ENCODE measurements around the gene MAJIN. TPM values are rescaled to one million over a fixed set of nuclear protein-coding genes. Genes with fewer than 3 reads are reported as not detected.

The MAJIN gene
- total RNA-seq, 4 donors from 2014 or later: not detected

DNA sequence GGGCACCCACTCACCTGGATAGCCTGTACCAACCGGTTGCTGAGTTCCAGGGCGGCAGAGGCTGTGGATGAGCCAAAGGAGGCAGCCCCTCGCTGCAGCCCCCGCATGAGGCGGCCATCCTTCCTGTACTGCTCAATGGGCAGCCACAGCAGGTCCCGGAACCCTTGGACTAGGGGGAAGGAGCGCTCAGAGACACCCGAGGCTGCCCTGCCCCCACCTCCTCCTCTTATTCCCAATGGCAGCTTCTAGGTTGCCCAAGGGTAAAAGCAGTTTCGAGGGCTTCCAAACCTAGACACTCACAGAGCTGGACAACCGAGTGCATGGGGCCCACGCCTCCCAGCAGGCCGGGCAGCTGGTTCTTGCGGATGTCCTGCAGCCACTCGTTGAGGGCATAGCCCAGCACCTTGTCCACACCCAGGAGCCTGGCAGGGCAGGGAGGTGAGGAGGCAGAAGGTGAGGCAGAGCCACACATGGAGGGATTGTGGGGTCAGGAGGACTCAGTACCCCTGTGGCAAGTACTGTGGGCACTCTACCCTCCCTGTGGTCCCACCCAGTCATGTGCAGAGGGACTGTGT is 75.4 kb downstream of the MAJIN start:
- H3K4me3 ChIP-seq: no peak overlapping the region
- DNase-seq (ENCODE audit: extremely low spot score): no peak
- intact Hi-C loops (cut with DNase I): loop anchor here (10.0 kb wide), 1 partner anchor 112 kb away; no protein-coding TSS in a partner anchor
- TF ChIP-seq CTCF (IDR thresholded peaks at IDR 0.05) (no peak), POLR2AphosphoS5 (IDR thresholded peaks at IDR 0.05) (no peak), POLR2A (IDR thresholded peaks at IDR 0.05; ENCODE audit: low read depth) (no peak), EP300 (IDR thresholded peaks at IDR 0.05) (no peak)
- no peak overlapping the region for H3K27ac ChIP-seq (replicated peaks in 1 of 4)
- peaks cover 11 to 25% (median 17%) of the 10 kb centered on the region in 4 donors for H3K4me1 ChIP-seq
- H3K9me3 ChIP-seq: no peaks in the 10 kb centered on the region
- no peaks in the 10 kb centered on the region for H3K27me3 ChIP-seq
- 86% methylated on average over 5 of the region's 14 CpGs for WGBS
- H3K36me3 ChIP-seq: peaks cover 25 to 72% (median 67%) of the 10 kb centered on the region in 4 donors

- DNase-seq (ENCODE audit: extremely low spot score): no peak
- Histone ChIP-seq H3K9me3 (no peaks in the 10 kb centered on the region), H3K36me3 (peaks cover 16 to 56% (median 51%) of the 10 kb centered on the region in 4 donors), H3K4me1 (peaks cover 11 to 25% (median 17%) of the 10 kb centered on the region in 4 donors), H3K27ac (replicated peaks in 1 of 4) (no peak overlapping the region), H3K27me3 (no peaks in the 10 kb centered on the region), H3K4me3 (no peak overlapping the region)
- intact Hi-C loops (cut with DNase I): loop anchor here (1.0 to 10.0 kb wide), 2 partner anchors 48 to 110 kb away; no protein-coding TSS in a partner anchor
- 76% methylated on average over 10 of the region's 39 CpGs for WGBS
- TF ChIP-seq EP300 (IDR thresholded peaks at IDR 0.05) (no peak), POLR2AphosphoS5 (IDR thresholded peaks at IDR 0.05) (no peak), CTCF (IDR thresholded peaks at IDR 0.05) (no peak), POLR2A (IDR thresholded peaks at IDR 0.05; ENCODE audit: low read depth) (no peak)
These were observed 77.0 kb downstream of the MAJIN start for GRCh38 chr11:64894812-64895452.

DNA sequence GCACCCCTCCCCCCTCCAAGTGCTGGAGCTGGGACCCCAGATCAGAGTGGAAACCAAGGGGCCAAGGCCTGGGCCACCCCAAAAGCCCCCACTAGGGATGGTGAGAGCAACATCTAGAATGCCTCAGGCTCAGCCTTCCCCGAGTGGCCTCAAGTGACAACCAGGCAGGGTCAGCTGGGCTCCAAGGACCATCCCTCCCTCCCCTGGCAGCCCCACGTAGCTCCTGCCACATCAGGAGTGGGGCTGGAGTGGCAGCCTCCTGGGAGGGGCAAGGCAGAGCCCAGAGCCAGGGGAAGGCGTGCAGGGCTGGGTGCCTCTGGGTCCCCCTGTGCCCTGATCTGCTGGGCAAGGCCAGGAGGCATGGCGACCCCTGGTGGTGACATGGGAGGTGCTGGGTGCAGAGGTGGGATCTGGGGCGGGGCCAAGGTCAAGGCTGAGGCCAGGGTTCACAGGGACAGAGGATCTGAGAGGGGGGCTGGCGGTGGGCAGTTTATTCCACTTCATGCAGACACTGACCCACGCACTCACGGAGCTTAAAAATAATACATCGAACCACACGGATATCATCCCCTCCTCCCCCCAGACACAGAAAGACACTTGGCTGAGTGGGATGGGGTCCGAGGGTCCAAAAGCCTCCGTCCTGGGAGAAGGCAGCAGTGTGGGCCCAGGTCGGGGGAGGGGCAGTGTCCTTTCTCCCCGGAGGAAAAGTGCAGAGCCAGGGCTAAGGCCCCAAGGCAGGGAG is 77.7 kb downstream of the MAJIN start:
- intact Hi-C loops (cut with DNase I): loop anchor here (1.0 to 10.0 kb wide), 2 partner anchors 47 to 109 kb away; no protein-coding TSS in a partner anchor
- H3K4me1 ChIP-seq: peaks cover 11 to 25% (median 17%) of the 10 kb centered on the region in 4 donors
- no peaks in the 10 kb centered on the region for H3K27me3 ChIP-seq
- peaks cover 16 to 49% (median 44%) of the 10 kb centered on the region in 4 donors for H3K36me3 ChIP-seq
- WGBS: 37% methylated on average over 7 of the region's 14 CpGs
- no peak for DNase-seq (ENCODE audit: extremely low spot score)
- no peak overlapping the region for H3K4me3 ChIP-seq
- TF ChIP-seq POLR2AphosphoS5 (IDR thresholded peaks at IDR 0.05) (peak; percentile 36 to 53), CTCF (IDR thresholded peaks at IDR 0.05) (peak; percentile 87 to 93 (median 90)), EP300 (IDR thresholded peaks at IDR 0.05) (no peak)
- H3K9me3 ChIP-seq: no peaks in the 10 kb centered on the region
- peak overlapping the region in 1 of 4 donors; percentile 2 for H3K27ac ChIP-seq (replicated peaks in 1 of 4)

DNA sequence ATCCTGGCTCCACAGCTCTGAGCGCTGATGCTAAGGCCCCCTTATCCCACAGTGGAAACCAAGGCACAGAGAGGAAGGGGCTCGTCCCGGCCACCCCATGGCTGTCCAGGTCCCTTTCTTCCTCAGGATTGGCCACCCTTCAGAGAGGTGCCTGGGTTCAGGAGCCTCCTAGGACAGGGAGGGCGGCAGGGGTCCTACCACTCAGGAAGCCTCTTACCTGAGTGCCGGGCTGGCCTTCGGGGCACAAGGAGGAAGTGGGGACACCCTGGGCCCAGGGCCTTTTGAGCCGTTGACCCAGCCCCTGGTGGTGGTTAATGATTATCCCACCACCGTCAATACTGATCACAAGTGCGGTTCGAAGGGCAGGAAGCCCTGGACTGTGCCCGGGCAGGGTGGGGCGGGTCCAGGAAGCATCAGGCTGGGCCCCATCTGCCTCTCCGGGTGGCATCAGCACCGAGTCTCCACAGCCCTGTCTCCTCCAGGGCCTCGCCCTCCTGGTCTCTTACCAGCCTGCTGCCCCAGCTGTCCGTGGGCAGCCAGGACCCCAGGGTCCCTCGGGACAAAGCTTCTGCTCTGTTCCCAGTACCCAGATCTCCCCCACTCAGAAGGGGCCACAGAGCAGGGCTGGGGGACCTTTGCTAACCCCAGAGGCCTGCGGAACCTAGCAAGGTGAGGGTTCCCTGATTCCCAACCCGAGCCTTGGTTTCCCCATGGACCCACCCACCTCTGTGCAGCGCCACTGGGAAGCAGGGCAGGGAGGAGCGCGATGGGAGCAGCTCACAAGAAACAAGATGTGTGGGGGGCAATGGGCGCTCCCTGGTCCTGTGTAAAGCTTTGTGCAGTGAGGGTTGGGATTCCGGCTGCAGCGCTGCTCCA is 78.5 kb downstream of the MAJIN start:
- TF ChIP-seq POLR2A (IDR thresholded peaks at IDR 0.05; ENCODE audit: low read depth) (no peak), POLR2AphosphoS5 (IDR thresholded peaks at IDR 0.05) (no peak), CTCF (IDR thresholded peaks at IDR 0.05) (no peak), EP300 (IDR thresholded peaks at IDR 0.05) (no peak)

More for the DNA sequence above, 78.5 kb downstream of the MAJIN start:
- Histone ChIP-seq H3K4me1 (peaks cover 15 to 26% (median 19%) of the 10 kb centered on the region in 4 donors), H3K27ac (replicated peaks in 1 of 4) (peak overlapping the region in 1 of 4 donors; percentile 2), H3K27me3 (no peaks in the 10 kb centered on the region), H3K9me3 (no peaks in the 10 kb centered on the region), H3K4me3 (no peak overlapping the region), H3K36me3 (peaks cover 13 to 41% (median 36%) of the 10 kb centered on the region in 4 donors)
- DNase-seq (ENCODE audit: extremely low spot score): no peak
- 85% methylated on average over 9 of the region's 25 CpGs for WGBS
- intact Hi-C loops (cut with DNase I): loop anchor here (1.0 to 10.0 kb wide), 2 partner anchors 46 to 109 kb away; no protein-coding TSS in a partner anchor

All from esophagus muscularis mucosa (tissue), 4 donors.